Jurkat, Clone E6-1 (cell line): ENCODE measurements around the gene AIFM3.
A peak's percentile ranks its signal among the peaks of the same experiment; 100 is the strongest.
"Not testable (repeated sequence)": the region's sequence is repeated elsewhere in the genome, so short reads cannot be mapped to it uniquely, and the experiment has no call there.

Experiments used
- DNase-seq: peaks from one replicate; pipeline ENCODE4 v3.0.0-alpha.2; 2011; ENCODE audit warnings: low read depth, low spot score
- H3K4me3 ChIP-seq: 2 replicates; pipeline ENCODE4 v1.5.1; 2011; ENCODE audit warnings: mild to moderate bottlenecking, low read length, control low read depth, moderate library complexity

The AIFM3 gene

DNA sequence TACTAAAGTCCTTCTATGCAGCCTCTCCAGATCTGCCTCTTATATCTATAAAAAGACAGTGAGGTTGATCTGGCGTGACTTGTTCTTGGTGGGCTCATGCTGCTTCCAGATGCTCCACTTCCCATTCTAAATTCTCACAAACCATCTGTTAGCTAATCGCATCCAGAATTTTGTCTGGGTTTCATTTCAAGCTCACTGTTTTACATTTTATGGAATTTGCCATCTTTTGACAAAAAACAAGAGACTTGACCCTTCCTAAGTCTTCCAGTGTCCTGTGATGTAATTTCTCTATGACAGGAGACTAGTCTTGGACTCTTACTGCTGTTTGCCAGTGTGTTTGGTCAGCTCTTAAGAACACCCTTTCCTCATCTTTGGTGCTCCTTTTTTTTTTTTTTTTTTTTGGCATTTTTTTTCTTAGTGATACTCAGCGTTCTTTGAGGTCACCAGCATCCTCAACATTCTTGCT lies 26.8 kb upstream of the AIFM3 start:
- DNase-seq = no peak
- H3K4me3 ChIP-seq = no peak overlapping the region

DNA sequence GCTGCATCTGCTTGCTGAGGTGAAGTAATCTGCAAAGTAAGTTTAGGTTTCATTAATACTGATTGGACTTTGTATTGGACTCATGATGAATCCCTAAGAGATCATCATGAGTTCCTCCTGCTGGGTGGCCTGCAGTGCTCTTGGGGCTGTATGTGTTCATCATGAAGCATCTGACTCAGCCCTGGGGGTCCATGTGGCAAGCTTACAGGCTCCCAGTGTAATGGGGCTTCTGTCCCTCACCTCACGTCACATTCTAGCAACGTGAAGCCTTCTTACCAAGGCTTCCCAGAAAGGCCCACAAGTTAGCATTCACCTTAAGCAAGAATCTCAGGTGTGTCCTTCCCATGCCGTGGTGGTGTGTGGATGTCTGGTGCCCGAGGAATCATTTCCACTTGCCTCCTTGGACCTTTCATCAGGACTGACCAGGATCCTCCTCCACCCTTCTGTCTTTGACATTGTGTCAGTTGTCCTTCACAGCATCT lies 26.1 kb upstream of the AIFM3 start:
- DNase-seq = no peak
- no peak overlapping the region for H3K4me3 ChIP-seq

DNA sequence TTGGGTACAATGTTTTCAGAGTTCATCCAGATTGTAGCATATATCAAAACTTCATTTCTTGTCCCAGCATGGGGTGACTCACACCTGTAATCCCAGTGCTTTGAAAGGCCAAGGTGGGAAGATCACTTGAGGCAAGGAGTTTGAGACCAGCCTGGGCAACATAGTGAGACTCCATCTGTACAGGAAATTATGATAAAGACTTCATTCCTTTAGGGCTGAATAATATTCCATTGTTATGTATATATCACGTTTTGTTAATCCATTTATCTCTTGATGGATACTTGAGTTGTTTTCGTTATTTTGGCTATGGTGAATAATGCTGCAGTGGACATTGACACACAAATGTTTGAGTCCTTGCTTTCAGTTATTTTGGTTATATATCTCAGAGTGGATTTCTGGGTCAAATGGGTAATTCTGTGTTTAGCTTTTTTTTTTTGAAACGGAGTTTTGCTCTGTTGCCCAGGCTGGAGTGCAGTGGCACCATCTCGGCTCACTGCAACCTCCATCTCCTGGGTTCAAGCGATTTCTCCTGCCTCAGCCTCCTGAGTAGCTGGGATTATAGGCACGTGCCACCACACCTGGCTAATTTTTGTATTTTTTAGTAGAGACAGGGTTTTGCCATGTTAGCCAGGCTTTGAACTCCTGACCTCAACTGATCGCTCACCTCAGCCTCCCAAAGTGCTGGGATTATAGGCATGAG lies 24.7 kb upstream of the AIFM3 start:
- not testable (repeated sequence) for DNase-seq, H3K4me3 ChIP-seq

DNA sequence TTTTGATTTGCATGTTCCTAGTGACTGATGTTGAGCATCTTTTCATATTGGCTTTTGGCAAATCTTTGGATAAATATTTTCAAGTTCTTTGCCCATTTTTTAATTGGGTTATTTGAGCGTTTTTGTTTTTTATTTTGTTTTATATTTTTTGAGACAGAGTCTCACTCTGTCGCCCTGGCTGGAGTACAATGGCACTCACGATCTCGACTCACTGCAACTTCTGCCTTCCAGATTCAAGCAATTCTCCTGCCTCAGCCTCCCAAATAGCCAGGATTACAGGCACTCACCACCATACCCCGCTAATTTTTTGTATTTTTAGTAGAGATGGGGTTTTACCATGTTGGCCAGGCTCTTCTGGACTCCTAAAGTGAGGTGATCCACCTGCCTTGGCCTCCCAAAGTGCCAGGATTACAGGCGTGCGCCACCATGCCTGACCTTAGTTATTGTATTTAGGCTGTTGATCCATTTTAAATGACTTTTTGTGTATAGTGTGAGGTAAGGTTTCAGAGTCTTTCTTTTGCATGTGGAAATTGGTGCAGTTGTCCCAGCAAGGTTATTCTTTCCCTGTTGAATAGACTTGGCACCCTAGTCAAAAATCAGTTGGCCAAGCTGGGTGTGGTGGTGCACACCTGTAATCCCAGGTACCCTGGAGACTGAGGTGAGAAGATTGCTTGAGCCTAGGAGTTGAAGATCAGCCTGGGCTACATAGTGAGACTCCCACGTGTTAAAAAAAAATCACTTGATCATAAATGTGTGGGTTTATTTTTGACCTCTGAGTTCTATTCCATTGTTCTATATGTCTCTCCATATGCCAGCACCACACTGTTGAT lies 23.7 kb upstream of the AIFM3 start:
- no peak for DNase-seq
- no peak overlapping the region for H3K4me3 ChIP-seq

DNA sequence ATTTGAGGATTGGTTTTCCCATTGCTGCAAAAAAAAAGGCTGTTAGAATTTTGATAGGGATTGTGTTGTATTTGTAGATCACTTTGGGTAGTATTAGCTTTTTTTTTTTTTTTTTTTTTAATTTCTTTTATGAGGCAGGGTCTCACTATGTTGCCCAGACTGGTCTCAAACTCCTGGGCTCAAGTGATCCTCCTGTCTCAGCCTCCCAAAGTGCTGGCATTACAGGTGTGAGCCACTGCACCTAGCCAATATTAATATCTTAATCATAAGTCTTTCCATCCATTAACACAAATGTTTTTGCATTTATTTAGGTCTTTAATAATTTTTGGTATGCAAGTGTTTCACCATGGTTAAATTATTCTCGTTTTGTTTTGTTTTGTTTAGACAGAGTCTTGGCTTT lies 23.0 kb upstream of the AIFM3 start:
- no peak overlapping the region for H3K4me3 ChIP-seq
- no peak for DNase-seq

DNA sequence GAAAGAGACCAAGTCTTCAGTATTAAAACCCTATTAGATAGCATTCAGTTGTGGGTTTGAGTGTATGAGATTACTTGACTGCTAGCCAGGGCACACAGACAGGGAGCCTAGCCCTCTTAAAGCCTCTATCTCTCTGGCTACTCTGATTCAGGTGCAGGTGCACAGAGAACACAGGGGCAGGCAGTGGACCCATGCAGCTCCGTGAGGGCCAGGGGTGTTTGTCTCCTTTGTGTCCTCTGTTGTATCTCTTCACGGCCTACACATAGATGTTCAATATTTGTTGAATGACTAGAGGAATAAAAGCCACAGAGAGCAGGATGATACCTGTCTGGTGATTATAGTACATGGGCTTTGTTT lies 21.5 kb upstream of the AIFM3 start:
- DNase-seq = no peak
- H3K4me3 ChIP-seq = no peak overlapping the region

DNA sequence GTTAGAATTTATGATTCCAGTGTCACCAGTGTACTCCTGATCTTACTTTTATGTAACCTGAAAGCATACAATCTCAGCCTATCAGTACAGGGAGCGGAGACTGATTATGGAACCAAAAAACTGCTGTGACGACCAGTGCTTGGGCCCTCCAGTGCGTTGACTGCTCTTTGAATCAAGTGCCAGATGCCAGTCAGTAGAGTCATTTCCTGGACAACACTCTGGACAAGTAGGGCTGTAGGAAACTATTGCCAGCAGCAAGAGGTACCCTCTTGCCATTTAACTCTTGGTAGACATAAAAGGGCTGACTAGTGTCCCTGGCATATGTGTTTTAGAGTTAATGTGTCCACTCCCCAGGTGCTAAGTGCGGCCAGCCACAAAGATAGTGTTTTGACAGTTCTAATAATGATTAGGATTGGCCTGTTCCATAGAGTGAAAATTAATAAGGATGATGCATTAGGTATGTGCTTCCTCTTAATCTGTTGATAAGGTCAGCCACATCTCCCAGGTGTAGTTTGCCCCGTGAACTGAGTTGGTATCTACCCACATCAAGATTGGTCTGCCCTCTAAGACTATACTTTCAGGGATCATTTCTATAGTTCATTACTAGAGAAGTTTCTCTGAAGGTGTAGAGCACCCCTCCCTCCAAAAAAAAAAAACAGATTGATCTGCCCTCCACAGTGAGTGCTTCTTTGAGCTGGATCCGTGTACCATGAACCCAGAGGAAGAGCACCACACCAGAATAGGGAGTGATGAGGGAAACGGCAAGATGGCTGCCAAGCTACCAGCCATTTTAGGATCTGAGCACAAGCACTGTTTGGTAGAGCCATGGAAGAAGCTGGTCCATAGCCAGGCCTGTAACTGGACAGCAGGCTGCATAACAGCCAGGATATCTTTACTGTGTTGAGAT lies 20.7 kb upstream of the AIFM3 start:
- DNase-seq = no peak
- H3K4me3 ChIP-seq = no peak overlapping the region

DNA sequence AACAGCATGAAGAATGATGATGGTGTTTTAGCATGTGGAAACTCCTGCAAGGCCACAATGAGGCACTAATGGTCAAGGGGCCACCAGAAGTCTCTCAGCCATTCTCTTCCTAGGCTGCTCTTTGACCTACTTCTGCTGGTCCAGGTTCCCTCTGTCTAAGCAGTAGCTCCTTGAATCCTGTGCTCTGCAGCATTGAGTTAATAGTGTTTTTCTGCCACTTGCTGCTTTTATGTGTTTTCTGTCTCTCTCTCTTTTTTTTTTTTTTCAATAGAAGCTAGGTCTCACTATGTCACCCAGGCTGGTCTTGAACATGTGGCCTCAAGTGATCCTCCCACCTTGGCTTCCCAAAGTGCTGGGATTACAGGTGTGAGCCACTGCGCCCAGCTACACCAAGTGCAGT lies 20.1 kb upstream of the AIFM3 start:
- DNase-seq = no peak
- H3K4me3 ChIP-seq = no peak overlapping the region

DNA sequence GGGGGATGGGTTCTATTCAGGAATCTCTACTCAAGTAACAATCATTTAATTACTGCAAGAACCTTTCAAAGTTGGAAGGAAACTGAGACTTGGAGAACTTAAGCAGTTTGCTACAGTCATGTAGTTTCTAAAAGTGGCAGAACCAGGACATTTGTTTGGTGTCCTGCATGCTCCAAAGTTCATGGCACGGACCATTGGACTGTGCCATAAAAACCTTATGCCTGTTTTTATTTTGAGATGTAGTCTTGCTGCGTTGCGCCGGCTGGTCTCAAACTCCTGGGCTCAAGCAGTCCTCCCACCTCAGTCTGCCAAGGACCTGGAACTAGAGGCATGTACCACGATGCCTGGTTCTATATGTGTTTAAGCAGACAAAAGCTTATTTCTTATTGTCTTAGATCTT lies 18.6 kb upstream of the AIFM3 start:
- DNase-seq = no peak
- no peak overlapping the region for H3K4me3 ChIP-seq

DNA sequence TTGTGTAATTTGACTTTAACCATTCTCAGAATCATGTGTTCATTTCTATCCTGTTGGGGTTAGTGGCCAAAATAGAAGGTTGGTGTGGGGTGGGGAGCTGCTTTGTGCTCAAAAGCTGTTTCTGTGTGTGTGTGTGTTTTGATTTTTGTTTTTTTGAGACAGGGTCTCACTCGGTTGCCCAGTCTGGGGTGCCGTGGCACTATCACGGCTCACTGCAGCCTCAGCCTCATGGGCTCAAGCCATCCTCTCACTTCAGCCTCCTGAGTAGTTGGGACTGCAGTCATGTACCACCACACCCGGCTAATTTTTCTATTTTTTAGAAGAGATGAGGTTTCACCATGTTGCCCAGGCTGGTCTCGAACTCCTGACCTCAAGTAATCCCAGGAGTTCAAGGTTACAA lies 18.1 kb upstream of the AIFM3 start:
- H3K4me3 ChIP-seq = no peak overlapping the region

DNA sequence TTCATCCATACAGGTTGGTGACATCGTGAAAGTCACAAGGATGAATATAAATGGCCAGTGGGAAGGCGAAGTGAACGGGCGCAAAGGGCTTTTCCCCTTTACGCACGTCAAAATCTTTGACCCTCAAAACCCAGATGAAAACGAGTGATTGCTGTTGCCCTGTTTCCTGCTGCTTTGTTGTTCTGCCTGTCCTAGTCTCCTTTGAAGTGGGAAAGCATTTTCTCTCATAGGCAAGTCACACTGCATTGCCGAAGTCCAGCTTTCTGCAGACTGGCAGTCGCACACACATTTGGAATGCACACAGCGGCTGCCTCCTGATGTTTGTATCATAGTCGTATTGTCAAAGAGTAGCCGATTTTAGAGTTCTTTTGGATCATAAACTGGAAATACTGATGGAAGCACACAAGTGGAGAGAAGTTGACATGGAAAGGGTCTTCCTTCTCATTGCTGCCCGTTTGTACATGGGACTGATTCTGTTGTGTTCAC lies 17.3 kb upstream of the AIFM3 start:
- H3K4me3 ChIP-seq = no peak overlapping the region
- DNase-seq = peak; percentile 9

More for the DNA sequence above, 18.1 kb upstream of the AIFM3 start:
- no peak for DNase-seq

DNA sequence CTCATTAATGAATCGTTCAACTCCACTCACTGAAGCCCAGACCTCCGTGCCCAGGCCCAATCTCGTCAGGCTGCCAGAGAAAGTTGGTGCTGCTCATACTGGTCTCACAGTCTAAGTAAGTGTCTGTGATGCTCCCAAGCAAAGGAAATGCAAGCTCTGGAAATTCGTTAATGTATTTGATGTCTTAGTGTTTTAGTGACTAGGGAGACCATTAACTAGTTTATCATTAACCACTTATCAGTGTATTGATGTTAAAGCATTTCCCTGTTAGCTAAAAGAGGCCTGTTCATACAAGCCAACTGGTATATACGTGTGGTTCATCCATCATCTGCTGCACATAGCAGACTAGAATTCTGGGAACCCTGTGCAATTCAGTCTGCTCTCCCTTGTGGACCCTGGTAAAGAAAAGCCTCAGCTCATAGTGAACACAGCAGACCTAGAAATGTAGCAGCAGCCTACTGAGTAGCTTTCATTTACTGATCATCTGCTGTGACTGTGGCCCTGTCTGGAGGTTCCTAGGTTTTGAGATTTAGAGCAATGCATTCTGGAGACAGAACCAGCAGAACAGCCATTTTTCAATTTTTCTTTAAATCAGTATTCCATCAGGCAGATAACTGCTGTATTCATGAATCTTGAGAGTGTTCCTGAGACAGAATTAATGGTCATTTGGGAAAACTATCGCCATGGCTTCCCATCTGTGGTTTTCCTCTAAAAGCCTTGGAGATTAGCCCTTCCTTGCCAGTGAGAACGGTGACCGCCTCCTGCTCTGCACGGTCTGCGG lies 15.7 kb upstream of the AIFM3 start:
- H3K4me3 ChIP-seq = no peak overlapping the region
- no peak for DNase-seq

DNA sequence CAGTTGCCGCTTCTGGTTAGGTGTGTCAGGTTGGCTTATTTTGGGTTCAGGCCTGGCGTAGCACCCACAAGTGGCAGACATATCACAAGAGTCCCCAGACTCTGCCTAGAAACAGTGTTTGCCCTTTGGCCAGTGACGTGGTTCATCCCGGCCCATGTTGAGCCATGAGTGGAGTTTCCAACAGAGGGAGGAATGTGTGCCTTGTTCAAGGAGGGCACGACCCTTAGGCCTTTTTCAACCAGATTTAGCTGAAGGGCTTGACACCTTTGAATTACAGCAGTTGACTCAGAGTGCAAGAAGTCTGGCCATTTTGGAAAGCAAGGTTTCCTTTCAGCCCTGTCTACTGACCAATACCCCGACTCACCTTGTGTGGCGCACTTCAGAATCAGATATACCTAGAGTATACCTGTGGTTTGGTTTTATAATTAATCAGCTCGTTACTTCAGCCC lies 15.1 kb upstream of the AIFM3 start:
- no peak for DNase-seq
- no peak overlapping the region for H3K4me3 ChIP-seq

DNA sequence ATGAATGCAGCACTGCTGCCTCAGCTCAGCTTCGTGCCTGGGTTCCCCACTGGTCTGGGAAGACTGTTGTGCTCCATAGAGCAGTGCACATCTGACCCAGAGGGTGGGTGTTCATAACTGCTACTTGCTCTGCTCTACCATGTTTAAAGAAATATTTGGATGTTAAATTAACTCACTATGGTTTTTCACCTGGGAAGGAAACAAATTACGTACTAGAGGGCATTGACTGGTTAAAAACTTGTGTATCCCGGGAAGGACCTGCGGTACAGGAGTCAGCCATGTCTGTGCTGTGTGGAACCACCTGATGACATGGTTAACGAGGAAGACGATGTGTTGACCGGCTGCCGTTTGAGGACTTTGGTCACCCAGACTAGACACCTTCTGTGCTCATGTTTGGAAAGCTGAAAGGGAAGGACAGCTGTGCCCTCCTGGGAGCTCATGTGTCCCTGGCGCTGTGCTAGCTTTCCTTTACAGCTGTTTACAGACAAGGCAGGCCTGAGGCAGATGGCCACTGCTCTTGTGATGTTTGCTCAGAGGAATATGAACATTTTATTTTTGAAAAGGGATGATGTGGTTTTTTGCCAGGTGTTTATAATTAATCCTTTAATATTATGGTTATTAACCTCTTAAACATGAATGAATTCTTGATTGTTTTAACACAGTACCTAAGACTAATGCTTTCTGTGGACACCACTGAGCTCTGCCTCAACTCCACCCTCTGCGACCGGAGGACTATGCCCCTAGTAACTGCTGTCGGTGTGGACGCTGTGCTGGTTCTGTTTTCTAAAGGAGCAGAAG lies 14.3 kb upstream of the AIFM3 start:
- no peak overlapping the region for H3K4me3 ChIP-seq
- no peak for DNase-seq

DNA sequence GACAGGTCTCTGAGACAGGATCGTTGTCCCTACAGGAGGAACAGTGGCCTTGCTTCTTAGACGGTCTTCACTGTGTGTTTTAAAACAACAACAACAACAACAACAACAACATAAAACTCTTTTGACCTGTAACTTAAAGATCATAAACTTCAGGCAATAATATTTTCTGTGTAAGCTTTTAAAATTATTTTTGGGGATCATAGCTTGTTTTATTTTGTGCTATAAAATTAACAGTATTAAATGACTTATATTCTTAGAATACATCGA lies 13.8 kb upstream of the AIFM3 start:
- no peak overlapping the region for H3K4me3 ChIP-seq
- DNase-seq = no peak

DNA sequence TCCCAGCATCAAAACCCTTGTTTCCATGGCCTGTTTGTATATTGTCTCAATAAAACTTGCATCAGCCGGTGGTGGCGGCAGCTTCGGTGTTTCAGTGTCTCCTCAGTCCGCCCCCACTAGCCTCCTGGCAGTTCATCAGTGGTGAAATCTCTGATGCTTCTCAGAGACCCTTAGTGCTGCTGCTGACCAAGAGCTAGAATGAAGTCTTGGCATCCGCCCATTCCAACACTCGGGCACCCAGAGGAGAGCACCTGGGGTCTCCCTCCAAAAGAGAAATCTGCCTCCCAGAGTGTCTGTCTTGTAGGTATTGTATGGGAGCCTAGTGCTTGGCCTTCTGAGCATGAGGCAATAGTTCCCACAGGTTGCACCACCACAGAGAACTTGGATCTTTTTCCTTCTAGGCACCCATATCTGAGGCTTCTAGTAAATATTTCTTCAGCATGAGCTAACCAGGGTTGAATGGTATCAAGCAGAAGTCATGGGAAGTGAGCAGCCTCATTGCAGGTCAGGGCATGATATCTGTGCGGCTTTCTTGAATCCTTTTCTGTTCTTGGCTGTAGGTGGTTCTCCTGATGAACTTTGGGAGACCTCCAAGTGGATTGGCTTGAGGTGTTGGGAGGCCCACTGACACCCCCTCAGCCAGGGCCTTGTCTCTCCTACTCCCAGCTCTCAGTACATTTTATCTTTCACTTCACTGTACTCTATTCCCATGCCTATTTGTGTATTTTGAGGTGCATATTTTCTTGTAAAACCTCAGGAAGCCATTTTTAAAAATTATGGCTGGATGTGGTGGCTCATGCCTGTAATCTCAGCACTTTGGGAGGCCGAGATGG lies 13.2 kb upstream of the AIFM3 start:
- DNase-seq = no peak
- no peak overlapping the region for H3K4me3 ChIP-seq

DNA sequence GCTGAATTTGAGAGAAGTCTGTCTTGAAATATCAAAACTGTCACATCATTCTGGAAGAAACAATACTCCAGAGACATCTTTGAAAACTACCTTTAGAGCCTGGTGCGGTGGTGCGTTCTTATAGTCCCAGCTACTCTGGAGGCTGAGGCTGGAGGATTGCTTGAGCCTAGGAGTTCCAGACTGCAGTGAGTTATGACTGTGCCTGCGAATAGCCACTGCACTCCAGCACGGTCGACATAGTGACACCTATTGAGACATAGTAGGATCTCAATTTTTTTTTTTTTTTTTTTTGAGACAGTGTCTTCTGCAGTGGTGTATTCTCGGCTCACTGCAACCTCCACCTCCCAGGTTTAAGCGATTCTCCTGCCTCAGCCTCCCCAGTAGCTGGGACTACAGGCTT lies 11.5 kb upstream of the AIFM3 start:
- no peak for DNase-seq
- H3K4me3 ChIP-seq = no peak overlapping the region
